Measurements from ENCODE around the gene AASDHPPT.

The AASDHPPT gene

GRCh38 chr11:106076171-106076918 is 1.1 kb upstream of the AASDHPPT start:
- peak overlapping the region; percentile 91 for H2AFZ ChIP-seq (ENCODE audit: low read depth, low read length)
- H3K14ac ChIP-seq (ENCODE audit: low read length in 2 of 2): peak overlapping the region in 1 of 2 experiments; percentile 76
- no peak overlapping the region for H4K91ac ChIP-seq (ENCODE audit: low read length)
- 13% methylated on average over 14 of the region's 19 CpGs for WGBS
- no peak overlapping the region for H3K4ac ChIP-seq (ENCODE audit: low read depth in 1 of 2, low read length in 2 of 2)
- H3K9me3 ChIP-seq (ENCODE audit: control insufficient read depth, low read length): no peaks in the 10 kb centered on the region
- H2AK5ac ChIP-seq (ENCODE audit: low read length, severe bottlenecking): no peak overlapping the region
- no peak overlapping the region for H2BK5ac ChIP-seq (ENCODE audit: low read depth, low read length, poor library complexity, severe bottlenecking)
- no peak overlapping the region for H2BK120ac ChIP-seq (ENCODE audit: low read depth, low read length)
- H3K4me1 ChIP-seq (ENCODE audit: control insufficient read depth, insufficient read depth, low read depth, low read length): no peaks in the 10 kb centered on the region
- peak overlapping the region; percentile 81 for H3K4me2 ChIP-seq (ENCODE audit: low read length, poor library complexity, severe bottlenecking)
- H3K27ac ChIP-seq (ENCODE audit: low read length, poor library complexity, severe bottlenecking): peak overlapping the region; percentile 66
- peak overlapping the region in 1 of 2 experiments; percentile 56 for H3K18ac ChIP-seq (ENCODE audit: low read depth in 1 of 2, low read length in 2 of 2)
- peaks cover 0 to 21% of the 10 kb centered on the region in 2 experiments for H3K36me3 ChIP-seq (ENCODE audit: control insufficient read depth in 1 of 2, insufficient read depth in 2 of 2, low read depth in 1 of 2, low read length in 2 of 2)
- H4K8ac ChIP-seq (ENCODE audit: low read length): peak overlapping the region; percentile 87
- peak overlapping the region; percentile 90 for H3K9ac ChIP-seq (ENCODE audit: low read length)
- peaks cover 12% of the 10 kb centered on the region for H3K79me1 ChIP-seq (replicated peaks; ENCODE audit: low read length, poor library complexity, severe bottlenecking)
- H3K23ac ChIP-seq (ENCODE audit: low read length in 2 of 2): no peak overlapping the region
- H2BK12ac ChIP-seq (ENCODE audit: low read length in 2 of 2): no peak overlapping the region
- no peak for DNase-seq
- H2BK15ac ChIP-seq (ENCODE audit: low read depth, poor library complexity, severe bottlenecking): no peak overlapping the region
- H3K4me3 ChIP-seq (ENCODE audit: insufficient read depth in 1 of 2, low read depth in 1 of 2, low read length in 2 of 2): peak overlapping the region; percentile 83 to 100
- H3K27me3 ChIP-seq (ENCODE audit: control insufficient read depth in 1 of 2, insufficient read depth in 1 of 2, low read length in 2 of 2): no peaks in the 10 kb centered on the region

- under 1% methylated on average over 36 of the region's 37 CpGs for WGBS
- no peak within 1 kb of the TSS for H2BK12ac ChIP-seq (ENCODE audit: low read length in 2 of 2)
Measured at GRCh38 chr11:106076919-106077608, 398 bp upstream of the AASDHPPT start, which contains the start of gene KBTBD3. Gene KBTBD3 (minus strand): TSS chr11:106077347. CDS start chr11:106059097, 18,250 bp downstream.

DNA sequence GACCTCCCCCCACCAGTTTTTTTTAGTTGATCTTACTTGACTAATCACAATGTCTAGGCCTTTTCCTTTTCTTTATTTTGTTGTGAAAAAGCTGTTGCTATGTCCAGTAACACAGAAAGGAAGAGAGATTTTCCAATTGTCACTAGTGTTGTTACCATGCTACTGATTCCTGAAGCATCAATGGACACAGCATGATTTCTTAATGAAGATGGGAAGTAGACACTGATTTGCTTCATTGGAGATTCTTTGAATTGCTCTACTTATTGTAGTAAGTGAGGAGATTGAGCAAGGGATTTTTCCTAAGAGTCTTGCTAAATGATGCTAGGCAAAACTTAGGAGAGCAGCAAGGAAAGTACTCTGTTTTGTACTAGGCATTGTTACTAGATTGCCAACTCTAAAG is 4.6 kb downstream of the AASDHPPT start:
- no peak overlapping the region for H2BK120ac ChIP-seq (ENCODE audit: low read depth, low read length)
- H3K27ac ChIP-seq (ENCODE audit: low read length, poor library complexity, severe bottlenecking): no peak overlapping the region
- no peak overlapping the region for H3K4me2 ChIP-seq (ENCODE audit: low read length, poor library complexity, severe bottlenecking)
- no peak overlapping the region for H3K4ac ChIP-seq (ENCODE audit: low read depth in 1 of 2, low read length in 2 of 2)
- H3K4me1 ChIP-seq (ENCODE audit: control insufficient read depth, insufficient read depth, low read depth, low read length): no peaks in the 10 kb centered on the region
- H3K9ac ChIP-seq (ENCODE audit: low read length): no peak overlapping the region
- H4K8ac ChIP-seq (ENCODE audit: low read length): no peak overlapping the region
- no peak overlapping the region for H3K23ac ChIP-seq (ENCODE audit: low read length in 2 of 2)
- H3K79me1 ChIP-seq (replicated peaks; ENCODE audit: low read length, poor library complexity, severe bottlenecking): peaks cover 8% of the 10 kb centered on the region
- no peaks in the 10 kb centered on the region for H3K9me3 ChIP-seq (ENCODE audit: control insufficient read depth, low read length)
- H3K36me3 ChIP-seq (ENCODE audit: control insufficient read depth in 1 of 2, insufficient read depth in 2 of 2, low read depth in 1 of 2, low read length in 2 of 2): peaks cover 4 to 45% of the 10 kb centered on the region in 2 experiments
- no peak overlapping the region for H4K91ac ChIP-seq (ENCODE audit: low read length)
- H3K27me3 ChIP-seq (ENCODE audit: control insufficient read depth in 1 of 2, insufficient read depth in 1 of 2, low read length in 2 of 2): no peaks in the 10 kb centered on the region
- H3K14ac ChIP-seq (ENCODE audit: low read length in 2 of 2): no peak overlapping the region
- no peak for DNase-seq
- H2AFZ ChIP-seq (ENCODE audit: low read depth, low read length): no peak overlapping the region
- no peak overlapping the region for H3K18ac ChIP-seq (ENCODE audit: low read depth in 1 of 2, low read length in 2 of 2)
- no peak overlapping the region for H2BK12ac ChIP-seq (ENCODE audit: low read length in 2 of 2)
- H3K4me3 ChIP-seq (ENCODE audit: insufficient read depth in 1 of 2, low read depth in 1 of 2, low read length in 2 of 2): no peak overlapping the region
- no peak overlapping the region for H2BK15ac ChIP-seq (ENCODE audit: low read depth, poor library complexity, severe bottlenecking)
- H2BK5ac ChIP-seq (ENCODE audit: low read depth, low read length, poor library complexity, severe bottlenecking): no peak overlapping the region
- H2AK5ac ChIP-seq (ENCODE audit: low read length, severe bottlenecking): no peak overlapping the region

More at GRCh38 chr11:106076919-106077608, 398 bp upstream of the AASDHPPT start, which contains the start of gene KBTBD3:
- no peaks in the 10 kb centered on the region for H3K9me3 ChIP-seq (ENCODE audit: control insufficient read depth, low read length)
- H2AFZ ChIP-seq (ENCODE audit: low read depth, low read length): peak within 1 kb of the TSS; percentile 97
- peak within 1 kb of the TSS; percentile 83 for H4K91ac ChIP-seq (ENCODE audit: low read length)
- peak within 1 kb of the TSS; percentile 55 for H2BK15ac ChIP-seq (ENCODE audit: low read depth, poor library complexity, severe bottlenecking)
- peak within 1 kb of the TSS in 1 of 2 experiments; percentile 100 for H3K14ac ChIP-seq (ENCODE audit: low read length in 2 of 2)
- peaks cover 0 to 24% of the 10 kb centered on the region in 2 experiments for H3K36me3 ChIP-seq (ENCODE audit: control insufficient read depth in 1 of 2, insufficient read depth in 2 of 2, low read depth in 1 of 2, low read length in 2 of 2)
- peak within 1 kb of the TSS; percentile 93 for H3K27ac ChIP-seq (ENCODE audit: low read length, poor library complexity, severe bottlenecking)
- H3K4me2 ChIP-seq (ENCODE audit: low read length, poor library complexity, severe bottlenecking): peak within 1 kb of the TSS; percentile 81
- peak within 1 kb of the TSS; percentile 87 for H4K8ac ChIP-seq (ENCODE audit: low read length)
- peak within 1 kb of the TSS; percentile 100 for H3K9ac ChIP-seq (ENCODE audit: low read length)
- peak within 1 kb of the TSS; percentile 29 for H2BK120ac ChIP-seq (ENCODE audit: low read depth, low read length)
- no peak within 1 kb of the TSS for H2BK5ac ChIP-seq (ENCODE audit: low read depth, low read length, poor library complexity, severe bottlenecking)
- H3K79me1 ChIP-seq (replicated peaks; ENCODE audit: low read length, poor library complexity, severe bottlenecking): peaks cover 12% of the 10 kb centered on the region
- H2AK5ac ChIP-seq (ENCODE audit: low read length, severe bottlenecking): no peak within 1 kb of the TSS
- peak within 1 kb of the TSS; percentile 99 to 100 for H3K4me3 ChIP-seq (ENCODE audit: insufficient read depth in 1 of 2, low read depth in 1 of 2, low read length in 2 of 2)
- peak within 1 kb of the TSS; percentile 79 to 99 for H3K4ac ChIP-seq (ENCODE audit: low read depth in 1 of 2, low read length in 2 of 2)
- peak within 1 kb of the TSS; percentile 97 to 100 for H3K18ac ChIP-seq (ENCODE audit: low read depth in 1 of 2, low read length in 2 of 2)
- H3K23ac ChIP-seq (ENCODE audit: low read length in 2 of 2): peak within 1 kb of the TSS in 1 of 2 experiments; percentile 97
- H3K4me1 ChIP-seq (ENCODE audit: control insufficient read depth, insufficient read depth, low read depth, low read length): no peaks in the 10 kb centered on the region
- peak; percentile 99 for DNase-seq
- no peaks in the 10 kb centered on the region for H3K27me3 ChIP-seq (ENCODE audit: control insufficient read depth in 1 of 2, insufficient read depth in 1 of 2, low read length in 2 of 2)

- no peak for DNase-seq
- WGBS: 100% methylated on average over 1 of the region's 1 CpG
- no peak overlapping the region for H2BK5ac ChIP-seq (ENCODE audit: low read depth, low read length, poor library complexity, severe bottlenecking)
- no peak overlapping the region for H4K91ac ChIP-seq (ENCODE audit: low read length)
- no peak overlapping the region for H3K4ac ChIP-seq (ENCODE audit: low read depth in 1 of 2, low read length in 2 of 2)
- H3K4me3 ChIP-seq (ENCODE audit: insufficient read depth in 1 of 2, low read depth in 1 of 2, low read length in 2 of 2): no peak overlapping the region
- peaks cover 4 to 38% of the 10 kb centered on the region in 2 experiments for H3K36me3 ChIP-seq (ENCODE audit: control insufficient read depth in 1 of 2, insufficient read depth in 2 of 2, low read depth in 1 of 2, low read length in 2 of 2)
- peaks cover 6% of the 10 kb centered on the region for H3K79me1 ChIP-seq (replicated peaks; ENCODE audit: low read length, poor library complexity, severe bottlenecking)
- no peak overlapping the region for H2AK5ac ChIP-seq (ENCODE audit: low read length, severe bottlenecking)
- H3K4me2 ChIP-seq (ENCODE audit: low read length, poor library complexity, severe bottlenecking): no peak overlapping the region
- H3K14ac ChIP-seq (ENCODE audit: low read length in 2 of 2): no peak overlapping the region
- no peaks in the 10 kb centered on the region for H3K4me1 ChIP-seq (ENCODE audit: control insufficient read depth, insufficient read depth, low read depth, low read length)
- no peak overlapping the region for H3K27ac ChIP-seq (ENCODE audit: low read length, poor library complexity, severe bottlenecking)
- no peak overlapping the region for H2AFZ ChIP-seq (ENCODE audit: low read depth, low read length)
- H3K9me3 ChIP-seq (ENCODE audit: control insufficient read depth, low read length): no peaks in the 10 kb centered on the region
- no peak overlapping the region for H2BK12ac ChIP-seq (ENCODE audit: low read length in 2 of 2)
- no peaks in the 10 kb centered on the region for H3K27me3 ChIP-seq (ENCODE audit: control insufficient read depth in 1 of 2, insufficient read depth in 1 of 2, low read length in 2 of 2)
- H4K8ac ChIP-seq (ENCODE audit: low read length): no peak overlapping the region
- no peak overlapping the region for H2BK120ac ChIP-seq (ENCODE audit: low read depth, low read length)
- no peak overlapping the region for H3K23ac ChIP-seq (ENCODE audit: low read length in 2 of 2)
- no peak overlapping the region for H2BK15ac ChIP-seq (ENCODE audit: low read depth, poor library complexity, severe bottlenecking)
- H3K9ac ChIP-seq (ENCODE audit: low read length): peak overlapping the region; percentile 65
- H3K18ac ChIP-seq (ENCODE audit: low read depth in 1 of 2, low read length in 2 of 2): no peak overlapping the region
Measured at GRCh38 chr11:106086135-106086534, 8.7 kb downstream of the AASDHPPT start.

All from mesenchymal stem cell (in vitro differentiated cells and primary cell).